ENCODE measurements around the gene SLC22A15.
A peak's percentile ranks its signal among the peaks of the same experiment; 100 is the strongest.
"Not testable (repeated sequence)": the region's sequence is repeated elsewhere in the genome, so short reads cannot be mapped to it uniquely, and the experiment has no call there.

Gene SLC22A15

GRCh38 chr1:115976062-115976920 is at the start of gene SLC22A15:
TSS of gene SLC22A15 (plus strand) at chr1:115976513. CDS start at chr1:115976628, 115 bp downstream.
- DNase-seq, result peak; percentile 0 to 5

- DNase-seq, result no peak
Observed at GRCh38 chr1:115927971-115928370, 48.3 kb upstream of the SLC22A15 start.

GRCh38 chr1:115929881-115930280 is 46.4 kb upstream of the SLC22A15 start:
- no peak for DNase-seq

- DNase-seq, result no peak
Observed at GRCh38 chr1:115933625-115934024, 42.7 kb upstream of the SLC22A15 start.

GRCh38 chr1:115939455-115939854 is 36.9 kb upstream of the SLC22A15 start:
- DNase-seq, result no peak

GRCh38 chr1:115946116-115946515 is 30.2 kb upstream of the SLC22A15 start:
- no peak for DNase-seq

GRCh38 chr1:115949156-115949555 is 27.2 kb upstream of the SLC22A15 start:
- no peak for DNase-seq

- no peak for DNase-seq
Observed at GRCh38 chr1:115951560-115951959, 24.8 kb upstream of the SLC22A15 start.

GRCh38 chr1:115952547-115952946 is 23.8 kb upstream of the SLC22A15 start:
- DNase-seq, result no peak

- DNase-seq, result no peak
Observed at GRCh38 chr1:115953180-115953579, 23.1 kb upstream of the SLC22A15 start.

- no peak for DNase-seq
Observed at GRCh38 chr1:115954684-115955083, 21.6 kb upstream of the SLC22A15 start.

- DNase-seq, result no peak
Observed at GRCh38 chr1:115955228-115955627, 21.1 kb upstream of the SLC22A15 start.

GRCh38 chr1:115958866-115959265 is 17.4 kb upstream of the SLC22A15 start:
- no peak for DNase-seq

- no peak for DNase-seq
Observed at GRCh38 chr1:115969509-115969908, 6.8 kb upstream of the SLC22A15 start.

- not testable (repeated sequence) for DNase-seq
Observed at GRCh38 chr1:115971778-115972177, 4.5 kb upstream of the SLC22A15 start.

- no peak for DNase-seq
Observed at GRCh38 chr1:115973154-115973553, 3.2 kb upstream of the SLC22A15 start.

- DNase-seq, result no peak
Observed at GRCh38 chr1:115975569-115976061, 698 bp upstream of the SLC22A15 start.

- no peak for DNase-seq
Observed at GRCh38 chr1:115976921-115977498, 697 bp downstream of the SLC22A15 start.

GRCh38 chr1:115977499-115978258 is 1.4 kb downstream of the SLC22A15 start:
- no peak for DNase-seq

- no peak for DNase-seq
Observed at GRCh38 chr1:115978292-115978941, 2.1 kb downstream of the SLC22A15 start.

- DNase-seq, result no peak
Observed at GRCh38 chr1:115980156-115980555, 3.8 kb downstream of the SLC22A15 start.

Data from activated CD4-positive, alpha-beta T cell treated with anti-CD3 and anti-CD28 coated beads, Interleukin-2, amount 50 U/mL, for 4 hours (primary cell).